ENCODE data around the gene KCNIP1.

DNA sequence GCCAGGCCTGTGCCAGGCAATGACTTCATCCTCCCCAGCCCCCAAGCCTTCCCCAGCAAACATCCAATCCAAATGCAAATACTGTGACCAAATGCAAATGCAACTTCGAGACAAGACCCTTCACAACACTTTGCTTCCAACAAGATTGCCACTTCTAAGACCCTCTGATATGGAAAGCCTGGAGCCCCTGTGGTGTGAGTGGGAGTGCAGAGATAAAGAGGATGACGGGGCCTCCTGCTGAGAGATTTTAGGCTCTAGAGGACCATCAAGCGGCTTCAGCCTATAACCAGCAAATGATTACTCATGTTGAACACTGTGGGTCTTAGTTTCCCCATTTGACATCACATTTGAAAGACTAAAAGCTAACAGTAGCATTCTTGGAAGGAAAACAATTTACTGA, 233.1 kb downstream of the KCNIP1 start:
- TF ChIP-seq CTCF (IDR thresholded peaks at IDR 0.05; ENCODE audit: insufficient read depth, low read length), result no peak
- no peak for TF ChIP-seq POLR2AphosphoS5 (IDR thresholded peaks at IDR 0.05; ENCODE audit: low read depth)
- TF ChIP-seq REST (IDR thresholded peaks at IDR 0.05; ENCODE audit: insufficient replicate concordance, low read depth), result no peak
- no peak for TF ChIP-seq GABPA (IDR thresholded peaks at IDR 0.05; ENCODE audit: low read depth)

All from HL-60 (cell line).